H7 (cell line): ENCODE measurements around the gene DOCK7. TPM values are rescaled to one million over a fixed set of nuclear protein-coding genes. Genes with fewer than 3 reads are reported as not detected.
"Not testable (repeated sequence)": the region's sequence is repeated elsewhere in the genome, so short reads cannot be mapped to it uniquely, and the experiment has no call there.

Experiments used
- DNase-seq: peaks from one replicate; pipeline ENCODE4 v3.0.0; 2012
- H3K27me3 ChIP-seq: 2 replicates; pipeline ENCODE4 v1.6.0; 2011; ENCODE audit warnings: mild to moderate bottlenecking, low read length; ENCODE audit not compliant: control insufficient read depth, insufficient read depth
- H3K36me3 ChIP-seq: replicated peaks from 2 replicates; pipeline ENCODE4 v1.5.1; 2011; ENCODE audit warnings: low read length; ENCODE audit not compliant: control insufficient read depth, insufficient read depth
- H3K4me3 ChIP-seq: 2 replicates; pipeline ENCODE4 v1.5.1; 2011; ENCODE audit warnings: low read depth, mild to moderate bottlenecking, control low read depth, low read length, moderate library complexity; ENCODE audit not compliant: insufficient read depth
- total RNA-seq: library from RNA; depleted of rRNA; stranded (reverse); fragments of >200 nt; shearing (Covaris generic); gene quantifications from 2 replicates; pipeline ENCODE4 v1.2.3, GENCODE V29; 2014

Gene DOCK7
- total RNA-seq, 1 experiment from 2014 or later, result 40.9 TPM

DNA sequence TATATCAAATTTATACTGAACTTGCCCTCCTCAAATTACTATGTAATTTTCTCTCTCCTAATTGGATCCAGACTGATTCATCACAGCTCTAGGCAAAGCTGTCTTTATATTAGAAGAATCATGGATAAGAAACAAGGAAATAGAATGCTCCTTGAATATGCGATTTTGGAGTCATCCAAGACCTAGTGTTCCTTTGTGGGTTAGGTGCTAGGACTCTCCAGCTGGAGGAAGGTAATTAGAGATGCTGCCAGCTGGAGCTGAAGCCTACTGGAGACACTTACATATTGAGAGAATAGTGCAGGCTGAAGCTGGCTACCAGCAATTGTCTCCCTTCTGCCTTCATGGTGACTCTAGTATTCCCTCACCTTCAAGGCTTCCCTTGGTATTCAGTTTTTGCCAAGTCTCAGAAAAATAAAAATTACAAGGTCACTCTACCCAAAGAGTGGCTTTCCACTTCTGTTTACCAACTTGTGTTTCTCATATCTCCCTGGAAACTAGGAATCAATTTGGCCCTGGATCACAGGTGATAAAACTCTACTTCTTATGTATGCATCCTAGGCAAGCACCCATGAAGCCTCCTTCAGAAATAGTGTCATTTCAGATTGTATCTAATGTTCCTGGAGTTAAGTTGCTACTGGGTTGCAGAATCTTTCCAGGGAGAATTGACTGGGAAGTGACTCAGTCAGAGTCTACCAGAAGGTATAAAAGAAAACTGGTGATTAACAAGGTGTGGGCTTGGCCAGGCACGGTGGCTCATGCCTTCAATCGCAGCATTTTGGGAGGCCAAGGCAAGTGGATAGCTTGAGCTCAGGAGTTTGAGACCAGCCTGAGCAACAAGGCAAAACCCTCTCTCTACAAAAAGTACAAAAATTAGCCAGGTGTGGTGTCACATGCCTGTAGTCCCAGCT lies 24.4 kb upstream of the DOCK7 start:
- Histone ChIP-seq H3K27me3 (no peaks in the 10 kb centered on the region), H3K4me3 (no peak overlapping the region), H3K36me3 (no peaks in the 10 kb centered on the region)
- DNase-seq, result no peak

DNA sequence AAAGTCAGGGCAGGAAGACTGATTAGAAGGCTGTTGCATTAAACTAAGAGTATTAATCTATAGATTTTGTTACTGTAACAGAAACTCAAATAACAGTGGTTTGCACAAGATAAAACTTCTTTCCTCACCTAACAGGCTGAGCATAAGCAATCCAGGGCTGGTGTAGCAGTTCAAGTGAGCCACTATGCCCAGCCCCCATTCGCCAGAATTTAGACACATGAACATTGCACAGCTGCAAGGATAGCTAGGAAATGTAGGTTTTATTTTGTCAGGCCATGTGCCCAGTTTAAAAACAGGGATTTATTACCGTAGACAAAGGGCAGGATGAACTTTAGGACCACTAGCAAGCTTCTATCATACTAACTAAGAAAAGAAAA lies 19.5 kb upstream of the DOCK7 start:
- no peak overlapping the region for H3K4me3 ChIP-seq
- DNase-seq, result no peak

DNA sequence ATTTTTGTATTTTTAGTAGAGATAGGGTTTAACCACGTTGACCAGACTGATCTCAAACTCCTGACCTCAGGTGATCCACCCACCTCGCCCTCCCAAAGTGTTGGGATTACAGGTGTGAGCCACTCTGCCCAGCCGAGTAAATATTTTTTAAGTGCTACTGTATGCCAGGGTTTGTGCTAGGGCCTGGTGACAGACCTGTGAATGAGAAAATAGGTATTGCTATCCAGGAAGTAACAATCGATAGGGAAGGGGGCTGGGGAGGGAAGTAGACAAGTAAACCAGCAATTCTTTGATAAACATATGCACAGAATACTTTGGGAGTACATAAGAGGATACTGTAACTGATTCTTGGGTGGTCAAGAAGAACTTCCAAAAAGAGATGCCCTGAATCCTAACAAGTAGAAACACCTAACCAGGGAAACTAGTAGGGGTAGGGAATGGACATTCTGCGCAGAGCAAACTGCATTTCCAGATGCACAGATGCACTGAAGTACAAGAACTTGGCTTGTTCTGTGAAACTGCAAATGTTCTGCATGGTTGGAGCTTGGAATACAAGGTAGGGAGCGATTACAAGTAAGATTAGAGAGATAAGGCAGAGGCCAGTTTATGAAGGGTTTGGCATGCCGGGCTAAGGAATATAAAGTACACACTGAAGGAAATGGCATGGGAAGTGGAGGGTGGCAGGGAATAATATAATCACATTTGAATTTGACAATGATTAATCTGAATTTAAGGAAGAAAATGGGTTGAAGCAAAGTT lies 19.0 kb upstream of the DOCK7 start:
- no peaks in the 10 kb centered on the region for H3K27me3 ChIP-seq
- H3K36me3 ChIP-seq, result no peaks in the 10 kb centered on the region
- H3K4me3 ChIP-seq, result no peak overlapping the region
- no peak for DNase-seq

More for the DNA sequence above, 19.5 kb upstream of the DOCK7 start:
- no peaks in the 10 kb centered on the region for H3K36me3 ChIP-seq
- H3K27me3 ChIP-seq, result no peaks in the 10 kb centered on the region

DNA sequence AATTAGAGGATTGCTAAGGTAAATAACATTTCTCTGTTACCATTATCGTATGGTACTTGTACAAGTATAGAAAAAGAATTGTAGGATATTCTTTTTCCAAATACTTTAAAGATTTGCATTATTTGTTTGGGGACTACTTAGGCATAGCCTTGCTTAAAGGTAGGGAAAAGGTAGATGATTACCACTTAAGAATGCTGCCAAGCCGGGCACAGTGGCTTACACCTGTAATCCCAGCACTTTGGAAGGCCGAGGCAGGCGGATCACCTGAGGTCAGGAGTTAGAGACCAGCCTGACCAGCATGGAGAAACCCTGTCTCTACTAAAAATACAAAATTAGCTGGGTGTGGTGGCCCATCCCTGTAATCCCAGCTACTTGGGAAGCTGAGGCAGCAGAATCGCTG lies 10.0 kb upstream of the DOCK7 start:
- not testable (repeated sequence) for DNase-seq, H3K27me3 ChIP-seq, H3K36me3 ChIP-seq, H3K4me3 ChIP-seq

DNA sequence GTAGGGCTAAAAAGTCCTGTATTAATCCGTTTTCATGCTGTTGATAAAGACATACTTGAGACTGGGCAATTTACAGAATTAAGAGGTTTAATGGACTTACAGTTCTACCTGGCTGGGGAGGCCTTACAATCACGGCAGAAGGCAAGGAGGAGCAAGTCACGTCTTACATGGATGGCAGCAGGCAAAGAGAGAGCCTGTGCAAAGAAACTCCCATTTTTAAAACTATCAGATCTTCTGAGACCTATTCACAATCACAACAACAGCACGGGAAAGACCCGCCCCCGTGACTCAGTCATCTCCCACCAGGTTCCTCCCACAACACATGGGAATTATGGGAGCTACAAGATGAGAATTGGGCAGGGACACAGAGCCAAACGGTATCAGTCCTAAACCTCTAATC lies 6.3 kb upstream of the DOCK7 start:
- not testable (repeated sequence) for H3K27me3 ChIP-seq, DNase-seq, H3K4me3 ChIP-seq, H3K36me3 ChIP-seq

DNA sequence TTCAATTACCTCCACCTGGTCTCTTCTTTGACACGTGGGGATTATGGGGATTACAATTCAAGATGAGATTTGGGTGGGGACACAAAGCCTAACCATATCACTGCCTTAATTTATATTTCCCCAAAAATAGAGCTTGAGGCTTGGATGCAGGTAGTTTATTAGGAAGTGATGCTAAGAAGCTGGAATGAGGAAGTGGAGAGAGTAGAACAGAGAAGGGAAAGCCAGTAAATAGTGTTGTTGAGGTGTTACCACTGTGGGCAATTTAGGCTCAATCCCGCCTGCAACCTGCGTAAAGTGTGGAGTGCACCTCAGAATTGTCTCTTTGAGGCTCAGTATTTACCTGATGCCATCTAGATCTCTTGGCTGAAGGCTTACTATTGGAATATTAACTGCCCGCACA lies 4.9 kb upstream of the DOCK7 start:
- no peak for DNase-seq
- no peaks in the 10 kb centered on the region; the same call in 1 of the 2 replicates for H3K36me3 ChIP-seq
- H3K27me3 ChIP-seq, result no peaks in the 10 kb centered on the region

DNA sequence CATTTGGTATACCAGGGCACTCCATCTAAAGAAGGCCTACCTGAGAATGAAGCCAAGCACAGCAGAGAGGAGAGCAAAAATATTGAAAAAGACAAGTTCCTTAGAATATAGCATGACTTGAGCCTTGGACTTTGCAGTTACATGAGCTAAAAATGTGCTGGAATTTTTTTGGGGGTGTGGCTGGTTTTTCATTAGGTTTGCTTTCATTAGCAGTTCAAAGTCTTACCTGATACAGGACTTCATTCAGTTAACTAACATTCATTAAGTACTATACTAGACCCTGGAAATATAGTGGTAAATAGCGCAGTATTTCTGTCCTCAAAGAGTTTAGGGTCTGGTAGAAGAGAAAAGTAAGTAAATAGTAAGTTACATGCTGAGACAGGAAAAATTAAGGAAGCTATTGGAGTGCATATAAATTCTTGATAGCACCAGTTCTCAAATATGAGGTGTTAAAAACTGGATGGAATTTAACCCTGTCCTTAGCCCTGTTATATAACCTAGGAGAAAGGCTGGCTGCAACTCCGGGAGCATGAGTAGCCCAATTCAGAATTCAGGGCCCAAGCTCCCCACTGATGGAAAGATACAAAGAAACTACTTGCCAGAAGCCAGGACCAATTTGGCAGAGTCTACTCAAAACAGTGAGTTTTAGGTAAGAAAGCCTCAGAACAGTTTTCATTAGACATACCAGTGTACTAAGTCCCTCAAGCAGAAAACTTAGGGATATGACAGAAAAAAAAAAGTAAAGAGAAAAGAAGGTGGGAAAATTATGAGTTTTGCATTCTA lies 3.1 kb upstream of the DOCK7 start:
- Histone ChIP-seq H3K27me3 (no peaks in the 10 kb centered on the region), H3K36me3 (no peaks in the 10 kb centered on the region; the same call in 1 of the 2 replicates), H3K4me3 (no peak overlapping the region)
- DNase-seq, result no peak

More for the DNA sequence above, 4.9 kb upstream of the DOCK7 start:
- no peak overlapping the region for H3K4me3 ChIP-seq

DNA sequence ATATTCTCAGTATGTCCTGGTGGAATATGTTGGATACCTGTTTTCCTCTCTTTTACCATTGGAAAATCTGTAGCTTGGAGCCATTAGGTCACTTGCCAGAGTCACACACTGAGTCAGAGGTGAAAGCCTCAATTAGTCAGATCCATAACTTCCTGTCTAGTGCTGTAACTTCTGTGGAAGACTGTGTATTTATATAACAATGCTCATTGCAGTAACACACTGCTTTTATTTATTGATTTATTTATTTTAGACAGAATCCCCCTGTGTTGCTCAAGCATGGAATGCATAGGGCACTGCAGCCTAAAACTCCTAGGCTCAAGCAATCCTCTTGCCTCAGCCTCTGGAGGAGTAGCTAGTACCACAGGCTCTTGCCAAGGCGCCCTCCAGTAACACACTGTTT lies 1.3 kb upstream of the DOCK7 start:
- Histone ChIP-seq H3K27me3 (no peaks in the 10 kb centered on the region), H3K36me3 (no peaks in the 10 kb centered on the region; the same call in 1 of the 2 replicates), H3K4me3 (no peak overlapping the region)
- no peak for DNase-seq

DNA sequence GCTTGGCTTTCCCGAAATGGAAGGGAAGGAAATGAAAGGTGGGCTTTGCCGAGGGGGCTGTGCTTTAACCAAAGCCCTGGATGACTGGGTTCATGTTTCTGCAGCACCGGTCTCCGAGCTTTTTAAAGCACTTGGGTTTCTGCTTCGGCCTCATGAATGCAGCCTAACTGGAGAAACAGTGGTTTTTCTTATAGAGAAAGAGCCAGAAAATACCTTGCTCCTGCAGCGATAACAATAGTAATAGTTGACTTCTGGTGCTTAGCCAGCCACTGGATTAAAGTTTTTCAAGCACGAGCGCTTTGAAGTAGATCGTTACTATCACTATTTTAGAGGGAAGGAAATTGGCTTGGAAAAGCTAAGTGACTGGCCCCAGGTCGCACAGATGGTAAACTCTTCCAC lies 500 bp upstream of the DOCK7 start:
- no peak for DNase-seq
- no peaks in the 10 kb centered on the region; the same call in 1 of the 2 replicates for H3K36me3 ChIP-seq
- peak overlapping the region; percentile 77 for H3K4me3 ChIP-seq
- no peaks in the 10 kb centered on the region for H3K27me3 ChIP-seq

DNA sequence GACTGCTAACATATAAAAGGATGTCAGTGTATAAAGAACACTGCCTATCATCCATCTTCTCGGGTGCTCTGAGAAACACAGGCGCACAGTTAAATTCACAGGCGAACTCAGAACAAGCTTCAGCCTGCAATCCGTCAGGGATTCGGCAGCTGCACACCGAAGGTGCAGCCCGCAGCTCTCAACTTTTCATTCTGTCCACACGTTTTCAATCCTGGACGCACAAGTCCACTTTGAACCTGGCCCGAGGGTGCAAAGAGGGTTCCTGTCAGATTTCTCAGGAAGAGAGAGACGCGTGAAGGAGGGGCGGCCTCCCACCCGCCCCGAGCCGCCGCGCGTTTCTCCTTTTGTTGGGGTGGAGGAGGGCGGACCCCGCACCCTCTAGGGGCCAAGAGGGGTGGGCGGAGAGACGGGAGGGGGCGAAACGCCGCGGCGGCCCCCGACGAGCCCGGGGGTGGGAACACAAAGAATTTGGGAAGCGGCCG lies 724 bp downstream of the DOCK7 start:
- DNase-seq, result peak; percentile 85
- Histone ChIP-seq H3K27me3 (no peaks in the 10 kb centered on the region), H3K4me3 (peak overlapping the region; percentile 77)

DNA sequence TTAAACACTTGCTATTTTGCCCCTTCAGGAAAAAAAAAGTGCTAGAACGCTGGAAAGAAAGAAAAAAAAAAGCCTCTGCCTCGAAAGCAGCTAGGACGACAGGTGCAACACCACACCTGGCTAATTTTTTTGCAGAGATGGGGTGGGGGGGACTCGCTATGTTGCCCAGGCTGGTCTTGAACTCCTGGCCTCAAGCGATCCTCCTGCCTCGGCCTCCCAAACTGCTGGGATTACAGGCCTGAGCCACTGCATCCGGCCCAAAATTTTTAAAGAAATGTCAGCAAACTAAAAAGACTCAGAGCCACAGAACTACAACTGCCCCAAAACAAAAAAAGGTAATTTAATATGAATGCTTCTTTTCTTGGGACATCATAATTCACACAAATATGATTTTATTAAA lies 1.4 kb downstream of the DOCK7 start:
- DNase-seq, result no peak
- Histone ChIP-seq H3K27me3 (no peaks in the 10 kb centered on the region), H3K4me3 (no peak overlapping the region), H3K36me3 (no peaks in the 10 kb centered on the region)

More for the DNA sequence above, 724 bp downstream of the DOCK7 start:
- no peaks in the 10 kb centered on the region; the same call in 1 of the 2 replicates for H3K36me3 ChIP-seq

DNA sequence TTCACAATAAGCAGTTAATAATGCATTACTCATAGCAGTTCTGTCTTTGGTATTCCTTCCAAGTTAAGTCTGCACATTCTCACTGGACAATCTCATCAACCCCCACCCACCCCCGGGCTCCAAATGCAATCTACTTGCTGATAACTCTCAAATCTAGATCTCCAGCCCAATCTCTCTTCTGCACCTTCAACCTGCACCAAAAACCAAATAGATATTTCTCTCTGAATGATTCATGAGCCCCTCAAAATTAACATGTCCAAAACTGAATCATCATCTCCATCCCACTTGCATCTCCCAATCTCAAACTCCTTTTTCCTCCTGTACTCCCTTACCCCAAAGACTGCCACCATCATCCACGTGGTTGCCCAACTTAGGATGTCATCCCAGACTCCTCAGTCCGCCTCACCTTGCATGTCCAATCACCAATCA lies 2.7 kb downstream of the DOCK7 start:
- H3K4me3 ChIP-seq, result no peak overlapping the region
- no peaks in the 10 kb centered on the region for H3K27me3 ChIP-seq

DNA sequence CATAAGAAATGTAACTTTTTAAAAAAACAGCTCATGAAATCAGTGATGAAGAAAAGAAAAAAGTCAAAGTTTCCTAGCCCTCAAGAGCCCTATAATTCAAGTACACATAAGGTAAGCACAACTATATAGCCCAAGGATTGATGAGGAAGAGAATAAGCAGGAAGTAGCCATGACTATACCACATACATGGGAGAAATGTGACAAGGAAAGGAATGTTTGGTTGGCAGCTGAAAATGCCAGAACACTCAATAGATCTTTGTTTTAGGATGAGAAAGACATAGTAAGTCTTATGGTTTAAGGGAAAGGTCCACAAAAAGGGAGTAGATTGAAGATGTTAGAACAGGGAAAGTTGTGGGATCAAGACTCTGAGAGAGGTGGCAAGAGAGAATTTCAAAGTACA lies 5.7 kb downstream of the DOCK7 start:
- no peak for DNase-seq
- Histone ChIP-seq H3K27me3 (no peaks in the 10 kb centered on the region), H3K36me3 (no peaks in the 10 kb centered on the region), H3K4me3 (no peak overlapping the region)

More for the DNA sequence above, 2.7 kb downstream of the DOCK7 start:
- no peaks in the 10 kb centered on the region for H3K36me3 ChIP-seq
- no peak for DNase-seq

DNA sequence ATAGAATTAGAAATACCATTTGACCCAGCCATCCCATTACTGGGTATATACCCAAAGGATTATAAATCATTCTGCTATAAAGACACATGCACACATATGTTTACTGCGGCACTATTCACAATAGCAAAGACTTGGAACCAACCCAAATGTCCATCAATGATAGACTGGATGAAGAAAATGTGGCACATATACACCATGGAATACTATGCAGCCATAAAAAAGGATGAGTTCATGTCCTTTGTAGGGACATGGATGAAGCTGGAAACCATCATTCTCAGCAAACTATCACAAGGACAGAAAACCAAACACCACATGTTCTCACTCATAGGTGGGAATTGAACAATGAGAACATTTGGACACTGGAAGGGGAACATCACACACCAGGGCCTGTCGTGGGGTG lies 7.2 kb downstream of the DOCK7 start:
- not testable (repeated sequence) for H3K27me3 ChIP-seq, H3K4me3 ChIP-seq, H3K36me3 ChIP-seq, DNase-seq
